Type B pancreatic cell (in vitro differentiated cells): ENCODE measurements around the gene TNFAIP8L3. TPM values are rescaled to one million over a fixed set of nuclear protein-coding genes. Genes with fewer than 3 reads are reported as not detected.
A peak's percentile ranks its signal among the peaks of the same experiment; 100 is the strongest.

ENCODE experiments used
- DNase-seq: peaks from one replicate; pipeline ENCODE4 v3.0.0; 2021; ENCODE audit warnings: mixed read lengths; ENCODE audit not compliant: unreplicated experiment; ENCODE audit errors: extremely low spot score
- H3K27ac Mint-ChIP-seq: 2 replicates; pipeline ENCODE4 v1.8.0; 2021; ENCODE audit warnings: mild to moderate bottlenecking, mixed read lengths
- H3K27me3 Mint-ChIP-seq: 2 replicates; pipeline ENCODE4 v1.8.0; 2021; ENCODE audit warnings: mixed read lengths
- H3K36me3 Mint-ChIP-seq: 2 replicates; pipeline ENCODE4 v1.8.0; 2021; ENCODE audit warnings: mixed read lengths
- H3K4me1 Mint-ChIP-seq: one replicate; pipeline ENCODE4 v1.8.0; 2021; ENCODE audit warnings: mixed read lengths; ENCODE audit not compliant: unreplicated experiment
- H3K4me3 Mint-ChIP-seq: 2 replicates; pipeline ENCODE4 v1.8.0; 2021; ENCODE audit warnings: mild to moderate bottlenecking, mixed read lengths
- H3K9me3 Mint-ChIP-seq: 2 replicates; pipeline ENCODE4 v1.8.0; 2021; ENCODE audit warnings: mixed read lengths
- CTCF ChIP-seq: fragments of 200-600 bp; sonication (generic); conservative IDR thresholded peaks from 2 replicates; pipeline ENCODE4 v1.5.0; 2021; ENCODE audit warnings: antibody characterized with exemption, mild to moderate bottlenecking
- total RNA-seq: library from RNA; stranded (reverse); gene quantifications from 2 replicates; pipeline ENCODE4 v1.2.1, GENCODE V29; 2021; ENCODE audit warnings: low replicate concordance

Gene TNFAIP8L3
- total RNA-seq, 1 donor from 2014 or later: 8.2 TPM

DNA sequence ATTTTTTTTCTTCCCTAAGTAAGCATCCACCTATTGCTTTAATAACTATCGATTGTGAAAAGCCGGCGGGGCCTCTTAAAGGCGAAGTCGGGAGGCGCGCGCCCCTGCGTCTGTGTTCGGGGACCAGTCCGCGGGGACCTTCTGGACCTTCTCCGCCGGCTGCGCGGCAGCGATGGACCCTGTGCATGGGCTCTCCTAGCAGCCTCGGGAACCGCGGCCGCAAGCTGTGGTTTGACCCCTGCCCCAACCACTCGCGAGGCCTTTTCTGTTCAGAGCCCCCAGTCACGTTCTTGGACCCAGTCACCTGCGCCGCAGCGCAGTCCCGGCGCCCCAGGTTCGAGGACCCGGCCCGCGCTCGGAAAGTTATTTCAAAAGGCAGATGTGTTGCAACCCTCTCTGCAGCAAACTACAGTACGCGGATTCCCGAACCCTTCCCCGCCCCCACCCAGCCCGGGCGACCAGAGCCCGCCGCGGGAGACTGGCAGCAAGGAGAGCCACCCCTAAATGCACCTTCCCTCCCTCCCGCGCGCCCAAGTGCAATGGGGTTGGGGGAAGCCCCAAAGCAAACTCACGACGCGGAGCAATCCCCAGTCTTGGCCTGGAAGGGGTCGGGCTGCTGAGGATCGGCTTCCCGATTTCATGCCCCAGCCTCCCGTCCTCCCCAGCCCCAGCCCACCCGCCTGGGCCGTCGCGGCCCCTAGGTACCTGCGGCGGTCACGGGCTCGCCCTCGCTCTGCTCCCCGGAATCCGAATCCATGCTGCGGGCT is 684 bp downstream of the TNFAIP8L3 start:
- no peaks in the 10 kb centered on the region for H3K36me3 Mint-ChIP-seq
- peak overlapping the region; percentile 85 for H3K4me3 Mint-ChIP-seq
- H3K27ac Mint-ChIP-seq: no peak overlapping the region
- no peak for DNase-seq
- H3K27me3 Mint-ChIP-seq: peaks cover 88% of the 10 kb centered on the region
- no peak for TF ChIP-seq CTCF
- H3K4me1 Mint-ChIP-seq: no peaks in the 10 kb centered on the region
- H3K9me3 Mint-ChIP-seq: no peaks in the 10 kb centered on the region

DNA sequence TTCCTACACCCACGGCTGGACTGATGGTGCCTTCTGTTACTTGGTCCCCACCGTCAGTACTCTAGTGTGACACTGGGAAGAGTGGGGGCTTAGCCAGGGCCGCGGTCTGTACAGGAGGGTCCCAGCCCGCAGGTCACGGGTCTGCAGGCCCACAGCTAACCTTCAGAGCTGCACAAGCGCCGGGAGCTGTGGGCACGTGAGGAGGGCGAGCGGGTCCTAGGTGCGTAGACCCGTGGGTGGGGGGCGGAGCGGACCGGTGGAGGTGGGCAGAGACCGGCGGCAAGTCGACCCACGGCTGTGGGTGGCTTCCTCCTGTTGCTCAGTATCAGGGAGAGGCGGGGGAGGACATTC is 1.2 kb downstream of the TNFAIP8L3 start:
- Mint-ChIP-seq H3K27me3 (peaks cover 87% of the 10 kb centered on the region), H3K9me3 (no peaks in the 10 kb centered on the region), H3K4me3 (peak overlapping the region; percentile 85), H3K27ac (no peak overlapping the region), H3K36me3 (no peaks in the 10 kb centered on the region), H3K4me1 (no peaks in the 10 kb centered on the region)
- DNase-seq: no peak
- TF ChIP-seq CTCF: no peak

GRCh38 chr15:51092480-51093040 is 2.1 kb downstream of the TNFAIP8L3 start:
- no peak for TF ChIP-seq CTCF
- Mint-ChIP-seq H3K9me3 (no peaks in the 10 kb centered on the region), H3K4me3 (peak overlapping the region; percentile 85), H3K27me3 (peaks cover 79% of the 10 kb centered on the region), H3K36me3 (no peaks in the 10 kb centered on the region), H3K4me1 (no peaks in the 10 kb centered on the region), H3K27ac (peak overlapping the region; percentile 2)
- no peak for DNase-seq

- Mint-ChIP-seq H3K27me3 (peaks cover 65% of the 10 kb centered on the region), H3K36me3 (no peaks in the 10 kb centered on the region), H3K4me3 (no peak overlapping the region), H3K27ac (no peak overlapping the region), H3K4me1 (peaks cover 5% of the 10 kb centered on the region), H3K9me3 (no peaks in the 10 kb centered on the region)
- no peak for TF ChIP-seq CTCF
- no peak for DNase-seq
Measured at GRCh38 chr15:51090753-51091152, 4.0 kb downstream of the TNFAIP8L3 start.

DNA sequence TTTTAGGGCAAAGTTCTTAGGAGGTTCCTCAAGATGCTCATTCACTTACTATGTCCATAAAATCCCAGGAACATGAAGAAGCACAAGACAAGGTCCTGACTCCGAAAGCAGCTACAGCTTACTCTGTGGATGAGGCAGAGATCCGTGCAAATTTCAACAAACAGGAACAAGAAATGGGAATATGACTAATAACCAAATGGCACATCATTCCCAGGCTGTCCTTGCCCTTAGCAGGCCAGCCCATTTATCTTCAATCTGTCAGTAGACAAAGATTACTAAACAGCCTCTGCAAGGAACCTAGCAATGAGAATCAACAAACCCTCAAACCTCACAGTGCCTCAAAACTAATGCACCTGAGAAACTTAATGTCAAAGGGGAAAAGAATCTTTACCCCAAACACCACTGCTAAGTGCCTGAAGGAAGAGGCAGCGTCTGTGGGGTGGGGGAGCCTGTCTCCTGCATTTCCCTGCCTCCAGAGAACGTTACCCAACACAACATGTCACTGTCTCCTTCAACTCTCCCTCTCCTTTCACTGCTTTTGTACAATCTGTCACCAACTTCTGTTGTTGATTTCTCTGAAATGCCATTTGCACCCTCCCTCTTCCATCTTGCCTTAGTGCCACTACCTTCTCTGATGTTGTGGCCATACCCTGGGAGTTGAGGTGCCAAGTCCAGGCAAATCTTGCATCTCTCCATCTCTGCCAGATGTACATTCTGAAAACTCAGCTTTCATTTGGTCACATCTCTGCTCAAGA is 4.8 kb downstream of the TNFAIP8L3 start:
- DNase-seq: no peak
- H3K9me3 Mint-ChIP-seq: no peaks in the 10 kb centered on the region
- H3K4me1 Mint-ChIP-seq: peaks cover 5% of the 10 kb centered on the region
- H3K27ac Mint-ChIP-seq: no peak overlapping the region
- no peak for TF ChIP-seq CTCF
- H3K27me3 Mint-ChIP-seq: peaks cover 56% of the 10 kb centered on the region
- no peak overlapping the region for H3K4me3 Mint-ChIP-seq
- no peaks in the 10 kb centered on the region for H3K36me3 Mint-ChIP-seq
